GM19324 (cell line): Measurements from ENCODE around the gene SLC35B4.

Experiments
- ATAC-seq: cut with Tn5 transposase; IDR thresholded peaks from one replicate; pipeline ENCODE4 v1.9.1; 2021; ENCODE audit warnings: mild to moderate bottlenecking, moderate library complexity; ENCODE audit not compliant: unreplicated experiment, low FRiP score

The SLC35B4 gene

GRCh38 chr7:134332892-134333291 lies 16.2 kb upstream of the SLC35B4 start:
- ATAC-seq = no peak

GRCh38 chr7:134331393-134331792 lies 14.7 kb upstream of the SLC35B4 start:
- no peak for ATAC-seq

GRCh38 chr7:134330974-134331373 lies 14.2 kb upstream of the SLC35B4 start:
- no peak for ATAC-seq

GRCh38 chr7:134329614-134330346 lies 13.1 kb upstream of the SLC35B4 start:
- no peak for ATAC-seq

- ATAC-seq = no peak
Observed at GRCh38 chr7:134328900-134329299, 12.2 kb upstream of the SLC35B4 start.

- no peak for ATAC-seq
Observed at GRCh38 chr7:134327896-134328295, 11.2 kb upstream of the SLC35B4 start.

GRCh38 chr7:134324107-134324506 lies 7.4 kb upstream of the SLC35B4 start:
- no peak for ATAC-seq

- ATAC-seq = no peak
Observed at GRCh38 chr7:134320201-134320600, 3.5 kb upstream of the SLC35B4 start.

GRCh38 chr7:134318443-134318842 lies 1.7 kb upstream of the SLC35B4 start:
- no peak for ATAC-seq

GRCh38 chr7:134317434-134317833 lies 704 bp upstream of the SLC35B4 start:
- no peak for ATAC-seq

- ATAC-seq = no peak
Observed at GRCh38 chr7:134315679-134316538, 821 bp downstream of the SLC35B4 start.

- no peak for ATAC-seq
Observed at GRCh38 chr7:134313543-134313942, 3.2 kb downstream of the SLC35B4 start.

GRCh38 chr7:134312717-134313116 lies 4.0 kb downstream of the SLC35B4 start:
- no peak for ATAC-seq

GRCh38 chr7:134311807-134312206 lies 4.9 kb downstream of the SLC35B4 start:
- ATAC-seq = no peak

- no peak for ATAC-seq
Observed at GRCh38 chr7:134308548-134308947, 8.2 kb downstream of the SLC35B4 start.

- no peak for ATAC-seq
Observed at GRCh38 chr7:134307320-134307719, 9.4 kb downstream of the SLC35B4 start.

GRCh38 chr7:134302120-134302519 lies 14.6 kb downstream of the SLC35B4 start:
- no peak for ATAC-seq

- no peak for ATAC-seq
Observed at GRCh38 chr7:134301592-134301991, 15.1 kb downstream of the SLC35B4 start.

GRCh38 chr7:134300988-134301387 lies 15.7 kb downstream of the SLC35B4 start:
- ATAC-seq = no peak

GRCh38 chr7:134298902-134299683 lies 17.6 kb downstream of the SLC35B4 start:
- ATAC-seq = no peak

- no peak for ATAC-seq
Observed at GRCh38 chr7:134297489-134297888, 19.2 kb downstream of the SLC35B4 start.
